H1 (cell line): Measurements from ENCODE around the gene ZPBP. TPM values are rescaled to one million over a fixed set of nuclear protein-coding genes. Genes with fewer than 3 reads are reported as not detected.

ENCODE experiments used
- CTBP2 ChIP-seq: IDR thresholded peaks from 2 replicates; pipeline ENCODE4 v1.7.0; 2011; ENCODE audit warnings: borderline replicate concordance, mild to moderate bottlenecking, moderate library complexity, mixed read lengths, low read length; ENCODE audit not compliant: insufficient read depth, insufficient read length
- SP1 ChIP-seq: IDR thresholded peaks from 2 replicates; pipeline ENCODE4 v1.6.1; 2011; ENCODE audit warnings: low read depth, low read length
- polyA plus RNA-seq, 7 experiments: library from polyadenylated mRNA; depleted of rRNA in 3 of 7; stranded (reverse) in 5 of 7; unstranded in 2 of 7; fragments of >200 nt in 5 of 7; fragments of 200-250 nt in 2 of 7; gene quantifications; 1 replicate in 5 of 7; 2 replicates in 1 of 7; 4 replicates in 1 of 7; pipeline versions ENCODE4 v1.2.1 to v1.2.3, GENCODE V29; 2011 to 2013; ENCODE audit warnings: missing spikeins in 2 of 7, mixed read lengths in 2 of 7
- total RNA-seq: library from RNA; stranded (reverse); fragmentation: NEBNext Ultra II Directional; extraction: Animal tissue kit (Norgen Biotek cat#: 25700); gene quantifications from 2 replicates; pipeline ENCODE4 v1.2.1, GENCODE V29; 2021

ZPBP gene
- total and polyA plus RNA-seq, 2 of the 8 experiments (the other 6 are each of a cell fraction or from before 2014, with no cell fraction given): not detected

GRCh38 chr7:50056131-50056530 lies 36.9 kb downstream of the ZPBP start (continued):
- no peak for TF ChIP-seq SP1
- TF ChIP-seq CTBP2: no peak
